Activated B cell treated with CpG ODN at 0.5 μM for 24 hours (primary cell): ENCODE measurements around the gene HOXC11. TPM values are rescaled to one million over a fixed set of nuclear protein-coding genes. Genes with fewer than 3 reads are reported as not detected.

Source experiments
- ATAC-seq: fragments of 200-7000 bp; cut with Tn5 transposase; one replicate; pipeline ENCODE4 v1.10.0; 2021; ENCODE audit warnings: low read depth, mild to moderate bottlenecking, moderate library complexity
- CTCF ChIA-PET: fragments of 350-600 bp; sonication (Branson Sonifier 250); formaldehyde crosslinking; loops from one replicate; lab custom pipeline; 2021; ENCODE audit warnings: antibody characterized with exemption; lab: Charles Lee
- POLR2A ChIA-PET: fragments of 350-600 bp; sonication (Branson Sonifier 250); formaldehyde crosslinking; loops from one replicate; lab custom pipeline; 2021; ENCODE audit warnings: antibody characterized with exemption; lab: Charles Lee
- DNase-seq: peaks from one replicate; pipeline ENCODE4 v3.0.0; 2022
- H3K27ac Mint-ChIP-seq: one replicate; pipeline ENCODE4 v1.8.0; 2020; ENCODE audit warnings: mixed read lengths
- H3K27me3 Mint-ChIP-seq: one replicate; pipeline ENCODE4 v1.8.0; 2021; ENCODE audit warnings: mixed read lengths
- H3K36me3 Mint-ChIP-seq: one replicate; pipeline ENCODE4 v1.8.0; 2021; ENCODE audit warnings: low read depth, mixed read lengths
- H3K4me1 Mint-ChIP-seq: one replicate; pipeline ENCODE4 v1.8.0; 2021; ENCODE audit warnings: mixed read lengths
- H3K4me3 Mint-ChIP-seq: one replicate; pipeline ENCODE4 v1.8.0; 2020; ENCODE audit warnings: mild to moderate bottlenecking, mixed read lengths
- H3K9me3 Mint-ChIP-seq: one replicate; pipeline ENCODE4 v1.8.0; 2020; ENCODE audit warnings: mixed read lengths
- CTCF ChIP-seq: fragments of 200-600 bp; IDR thresholded peaks from one replicate; pipeline ENCODE4 v1.8.0; 2022; ENCODE audit warnings: antibody characterized with exemption, mild to moderate bottlenecking
- intact Hi-C: fragments of 100-400 bp; cut with micrococcal nuclease; formaldehyde crosslinking; loops from one replicate; pipeline ENCODE4 v1.15.1; 2024
- total RNA-seq: library from RNA; stranded (reverse); gene quantifications from 2 replicates; pipeline ENCODE4 v1.2.3, GENCODE V29; 2022

Gene HOXC11
- total RNA-seq, 1 donor from 2014 or later, result not detected

- ChIA-PET POLR2A (no interaction called here), CTCF (interaction anchor here (1.5 to 3.5 kb wide), 2 partner anchors 19 to 55 kb away, joined by 3 to 13 read pairs; no protein-coding TSS in a partner anchor)
- TF ChIP-seq CTCF, result no peak
- H3K36me3 Mint-ChIP-seq, result no peaks in the 10 kb centered on the region
- DNase-seq (no peak), ATAC-seq (no peak)
- H3K4me1 Mint-ChIP-seq, result peaks cover 28% of the 10 kb centered on the region
- H3K9me3 Mint-ChIP-seq, result no peaks in the 10 kb centered on the region
- H3K27me3 Mint-ChIP-seq, result peaks cover 88% of the 10 kb centered on the region
- H3K27ac Mint-ChIP-seq, result no peak overlapping the region
- H3K4me3 Mint-ChIP-seq, result no peak overlapping the region
- intact Hi-C loops, result loop anchor here (5.0 kb wide), 1 partner anchor 195 kb away; no protein-coding TSS in a partner anchor
Observed at GRCh38 chr12:53986686-53987483, 14.0 kb downstream of the HOXC11 start.

- no peak overlapping the region for H3K27ac Mint-ChIP-seq
- DNase-seq (no peak), ATAC-seq (no peak)
- intact Hi-C loops, result loop anchor here (5.0 kb wide), 1 partner anchor 196 kb away; no protein-coding TSS in a partner anchor
- H3K4me1 Mint-ChIP-seq, result peaks cover 28% of the 10 kb centered on the region
- POLR2A ChIA-PET, result no interaction called here
- no peak for TF ChIP-seq CTCF
- CTCF ChIA-PET, result interaction anchor here (1.1 to 3.5 kb wide), 2 partner anchors 18 to 48 kb away, joined by 3 to 13 read pairs; no protein-coding TSS in a partner anchor
- H3K4me3 Mint-ChIP-seq, result no peak overlapping the region
- peaks cover 88% of the 10 kb centered on the region for H3K27me3 Mint-ChIP-seq
- H3K36me3 Mint-ChIP-seq, result no peaks in the 10 kb centered on the region
- no peaks in the 10 kb centered on the region for H3K9me3 Mint-ChIP-seq
Observed at GRCh38 chr12:53987787-53988230, 14.9 kb downstream of the HOXC11 start.

- no peak for TF ChIP-seq CTCF
- Mint-ChIP-seq H3K4me1 (peaks cover 28% of the 10 kb centered on the region), H3K4me3 (no peak overlapping the region), H3K9me3 (no peaks in the 10 kb centered on the region), H3K27ac (peak overlapping the region; percentile 18), H3K27me3 (peaks cover 85% of the 10 kb centered on the region), H3K36me3 (no peaks in the 10 kb centered on the region)
- DNase-seq (no peak), ATAC-seq (no peak)
- ChIA-PET POLR2A (no interaction called here), CTCF (interaction anchor here (1.1 to 3.5 kb wide), 2 partner anchors 17 to 49 kb away, joined by 3 to 13 read pairs; no protein-coding TSS in a partner anchor)
- intact Hi-C loops, result loop anchor here (5.0 kb wide), 1 partner anchor 196 kb away; no protein-coding TSS in a partner anchor
Observed at GRCh38 chr12:53988541-53989226, 15.8 kb downstream of the HOXC11 start.

GRCh38 chr12:53989227-53990113 lies 16.5 kb downstream of the HOXC11 start:
- H3K27me3 Mint-ChIP-seq, result peaks cover 87% of the 10 kb centered on the region
- no peak for DNase-seq
- no peak overlapping the region for H3K4me3 Mint-ChIP-seq
- intact Hi-C loops, result loop anchor here (5.0 kb wide), 1 partner anchor 197 kb away; no protein-coding TSS in a partner anchor
- peaks cover 2% of the 10 kb centered on the region for H3K9me3 Mint-ChIP-seq
- no peaks in the 10 kb centered on the region for H3K36me3 Mint-ChIP-seq
- TF ChIP-seq CTCF, result no peak
- no peak for ATAC-seq
- ChIA-PET POLR2A (no interaction called here), CTCF (no interaction called here)
- H3K27ac Mint-ChIP-seq, result no peak overlapping the region
- H3K4me1 Mint-ChIP-seq, result peaks cover 30% of the 10 kb centered on the region
